ENCODE results near the gene ATXN3L.
"Not testable (repeated sequence)": the region's sequence is repeated elsewhere in the genome, so short reads cannot be mapped to it uniquely, and the experiment has no call there.

ATXN3L gene

DNA sequence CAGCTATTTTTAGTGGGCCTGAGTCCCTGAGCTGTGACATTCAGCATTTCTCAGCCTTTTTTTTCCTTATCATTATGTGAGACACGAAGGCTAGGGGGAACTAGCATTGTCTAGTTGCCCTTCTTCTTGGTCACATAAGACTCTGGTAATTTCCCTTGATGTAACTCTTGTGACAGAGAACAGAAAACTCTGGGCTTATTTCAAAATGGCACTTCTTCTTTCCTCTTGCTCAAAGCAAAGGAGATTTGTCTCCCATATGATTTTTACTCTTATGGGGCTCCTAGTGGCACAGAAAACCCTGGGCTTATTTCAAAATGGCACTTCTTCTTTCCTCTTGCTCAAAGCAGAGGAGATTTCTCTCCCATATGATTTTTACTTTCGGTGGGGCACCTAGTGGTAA, 14.7 kb downstream of the ATXN3L start:
- no peak for DNase-seq (ENCODE audit: low spot score)

DNA sequence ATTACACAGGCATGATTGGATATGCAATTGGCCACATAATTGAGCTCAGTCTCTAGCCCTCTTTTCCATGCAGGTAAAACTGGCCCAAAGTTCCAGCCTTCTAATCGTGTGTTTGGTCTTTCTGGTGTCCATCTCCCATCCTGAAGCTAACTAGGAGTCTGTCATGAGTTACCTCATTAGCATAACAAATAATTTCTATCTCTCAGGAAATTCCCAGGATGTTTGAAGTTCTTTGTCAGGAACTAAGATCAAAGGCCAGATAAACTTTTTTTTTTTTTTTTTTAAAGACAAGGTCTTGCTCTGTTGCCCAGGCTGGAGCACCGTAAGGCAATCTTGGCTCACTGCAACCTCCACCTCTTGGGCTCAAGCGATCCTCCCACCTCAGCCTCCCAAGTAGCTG, 15.8 kb downstream of the ATXN3L start:
- DNase-seq (ENCODE audit: low spot score), result no peak

- DNase-seq (ENCODE audit: low spot score), result not testable (repeated sequence)
Observed at GRCh38 chrX:13303248-13303647, 16.6 kb downstream of the ATXN3L start.

- no peak for DNase-seq (ENCODE audit: low spot score)
Observed at GRCh38 chrX:13298836-13299235, 21.0 kb downstream of the ATXN3L start.

- DNase-seq (ENCODE audit: low spot score), result no peak
Observed at GRCh38 chrX:13295841-13296240, 24.0 kb downstream of the ATXN3L start.

- no peak for DNase-seq (ENCODE audit: low spot score)
Observed at GRCh38 chrX:13293700-13294099, 26.2 kb downstream of the ATXN3L start.

DNA sequence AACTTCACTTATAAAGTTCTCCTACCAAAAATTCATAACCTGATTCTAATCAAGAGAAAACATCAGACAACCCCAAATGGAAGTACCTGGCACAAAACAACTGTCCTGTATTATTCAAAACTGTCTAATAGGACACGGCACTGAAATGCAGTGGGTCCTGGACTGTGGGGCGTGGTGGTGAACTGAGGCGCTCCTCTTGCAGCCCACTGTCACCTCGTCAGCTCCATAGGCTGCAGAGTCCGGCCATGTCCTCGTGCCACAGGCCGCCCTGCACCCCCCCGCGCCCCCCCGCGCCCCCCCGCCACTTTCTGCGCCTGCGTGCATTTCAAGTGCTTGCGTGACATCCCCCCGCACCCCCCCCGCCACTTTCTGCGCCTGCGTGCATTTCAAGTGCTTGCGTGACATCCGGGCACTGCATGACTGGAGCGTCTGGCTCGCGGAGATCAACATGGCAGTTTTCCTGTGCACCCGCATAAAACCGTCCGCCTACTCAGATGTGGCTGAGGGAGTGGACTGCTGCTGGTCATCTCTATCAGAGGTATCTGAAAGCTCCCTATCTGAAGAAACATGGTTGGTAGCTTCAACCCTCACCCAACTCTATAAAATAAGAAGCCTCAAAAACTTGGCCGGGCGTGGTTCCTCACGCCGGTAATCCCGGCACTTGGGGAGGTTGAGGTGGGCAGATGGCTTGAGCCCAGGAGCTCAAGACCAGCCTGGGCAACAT, 28.8 kb downstream of the ATXN3L start:
- DNase-seq (ENCODE audit: low spot score), result no peak

- DNase-seq (ENCODE audit: low spot score), result no peak
Observed at GRCh38 chrX:13288671-13289070, 31.2 kb downstream of the ATXN3L start.

DNA sequence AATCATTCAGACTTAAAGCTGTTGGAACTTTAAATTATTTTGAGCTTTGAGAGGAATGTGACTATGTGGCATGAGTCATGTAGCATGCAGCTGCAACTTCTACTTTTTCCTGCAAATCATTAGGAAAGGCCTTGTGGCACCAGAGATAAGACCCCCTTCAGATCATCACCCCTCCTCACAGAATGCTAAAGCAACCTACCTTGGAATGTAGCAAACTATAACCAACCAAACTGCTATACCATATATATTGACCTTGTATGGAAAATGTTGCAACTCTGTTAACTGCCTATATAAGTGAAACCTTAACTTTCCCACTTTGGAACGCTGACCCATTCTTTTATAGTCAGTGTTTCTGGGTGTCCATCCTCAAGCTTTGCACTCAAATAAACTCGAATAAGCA, 32.0 kb downstream of the ATXN3L start:
- no peak for DNase-seq (ENCODE audit: low spot score)

GRCh38 chrX:13285693-13286092, 34.2 kb downstream of the ATXN3L start:
- DNase-seq (ENCODE audit: low spot score), result no peak

- no peak for DNase-seq (ENCODE audit: low spot score)
Observed at GRCh38 chrX:13285229-13285628, 34.6 kb downstream of the ATXN3L start.

DNA sequence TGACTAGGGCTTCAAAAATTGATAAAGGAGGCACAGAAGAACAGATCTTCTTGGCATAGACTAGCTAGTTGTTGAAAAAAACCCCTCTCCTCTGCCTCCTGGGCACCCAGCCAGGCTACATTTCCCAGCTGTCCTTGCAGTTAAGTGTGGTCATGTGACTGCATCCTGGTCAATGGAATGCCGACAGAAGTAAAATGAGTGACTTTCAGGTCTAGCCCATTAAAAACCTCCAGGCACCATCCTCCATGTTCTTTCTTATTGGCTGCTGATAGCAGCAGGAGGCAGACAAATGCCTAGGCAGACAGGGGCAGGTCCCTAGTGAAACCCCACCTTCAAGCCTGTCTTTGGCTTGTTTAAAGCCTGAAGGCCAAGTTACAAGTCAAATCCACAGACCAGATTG, 35.3 kb downstream of the ATXN3L start:
- no peak for DNase-seq (ENCODE audit: low spot score)

DNA sequence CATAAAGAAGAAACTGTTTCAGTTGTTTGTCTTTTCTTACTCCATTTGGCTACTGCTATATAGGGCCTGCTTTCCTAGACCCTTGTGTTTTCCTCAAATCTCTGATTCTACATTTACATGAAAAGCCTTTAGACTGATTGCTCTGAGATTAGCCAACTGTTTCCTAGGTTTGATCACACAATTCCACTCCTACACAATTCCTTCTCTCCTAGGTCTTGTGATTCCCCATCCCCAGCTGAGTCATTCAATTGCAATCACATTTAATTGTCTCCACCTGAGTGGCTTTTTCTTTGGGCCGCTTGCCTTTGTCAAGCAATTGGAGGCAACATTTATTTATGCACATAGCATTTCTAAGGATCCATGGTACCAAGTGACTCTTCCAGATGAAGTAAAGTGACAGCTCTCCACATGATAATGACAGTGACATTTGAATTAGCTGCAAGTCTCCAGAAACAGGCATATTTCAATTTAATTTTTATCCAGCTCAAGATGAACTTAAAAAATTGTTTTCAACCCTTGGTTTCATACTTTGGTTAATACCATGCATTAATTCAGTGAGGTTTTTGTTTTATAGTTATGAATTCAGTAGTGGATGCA, 35.8 kb downstream of the ATXN3L start:
- DNase-seq (ENCODE audit: low spot score), result no peak

- DNase-seq (ENCODE audit: low spot score), result no peak
Observed at GRCh38 chrX:13283512-13283911, 36.3 kb downstream of the ATXN3L start.

DNA sequence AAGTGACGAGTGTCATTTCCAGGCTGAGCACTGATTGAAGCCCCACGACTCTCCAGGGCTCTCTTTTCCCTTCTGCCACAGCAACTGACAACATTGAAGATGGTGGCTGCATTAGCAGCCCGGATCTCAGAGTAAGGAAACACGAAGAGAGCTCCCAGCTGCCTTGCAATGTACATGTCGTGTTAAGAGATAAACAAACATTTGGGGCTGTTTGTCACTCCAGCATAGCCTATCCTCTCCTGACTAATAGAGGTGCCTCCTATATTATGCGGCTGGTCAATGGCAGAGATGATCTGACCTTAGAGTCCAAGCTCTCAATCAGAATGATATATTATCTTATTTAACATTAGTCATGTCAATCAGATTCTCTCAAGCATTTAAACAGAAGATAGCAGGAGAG, 38.6 kb downstream of the ATXN3L start:
- DNase-seq (ENCODE audit: low spot score), result no peak

DNA sequence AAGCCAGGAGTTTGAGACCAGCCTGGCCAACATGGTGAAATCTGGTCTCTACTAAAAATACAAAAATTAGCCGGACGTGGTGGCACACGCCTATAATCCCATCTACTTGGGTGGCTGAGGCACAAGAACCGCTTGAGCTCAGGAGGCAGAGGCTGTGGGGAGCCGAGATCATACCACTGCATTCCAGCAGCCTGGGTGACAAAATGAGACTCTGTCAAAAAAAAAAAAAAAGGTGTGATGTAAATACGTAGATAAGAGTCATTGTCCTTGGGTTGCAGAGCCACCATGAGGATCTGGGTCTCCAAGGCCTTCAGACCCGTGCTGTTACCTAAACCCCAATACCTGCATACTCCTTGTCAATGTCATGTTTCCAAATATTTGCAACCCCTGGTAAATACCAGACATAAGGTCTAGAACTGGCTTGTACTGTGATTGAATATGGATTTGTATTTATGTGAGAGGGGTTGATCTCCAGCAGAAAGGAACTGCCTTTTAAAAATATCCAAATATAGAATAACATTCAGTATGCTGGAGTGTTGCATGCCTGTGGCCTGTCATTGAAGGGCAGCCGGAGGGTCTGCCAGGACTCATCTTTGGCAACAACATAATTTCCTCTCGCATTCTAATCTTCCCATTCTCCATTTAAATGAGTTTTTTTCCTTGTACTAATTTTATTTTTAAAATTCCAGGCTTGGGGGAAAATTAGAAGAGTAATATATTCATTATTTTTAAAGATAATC, 40.4 kb downstream of the ATXN3L start:
- no peak for DNase-seq (ENCODE audit: low spot score)

GRCh38 chrX:13277539-13277938, 42.3 kb downstream of the ATXN3L start:
- DNase-seq (ENCODE audit: low spot score), result no peak

GRCh38 chrX:13276991-13277390, 42.9 kb downstream of the ATXN3L start:
- DNase-seq (ENCODE audit: low spot score), result no peak

DNA sequence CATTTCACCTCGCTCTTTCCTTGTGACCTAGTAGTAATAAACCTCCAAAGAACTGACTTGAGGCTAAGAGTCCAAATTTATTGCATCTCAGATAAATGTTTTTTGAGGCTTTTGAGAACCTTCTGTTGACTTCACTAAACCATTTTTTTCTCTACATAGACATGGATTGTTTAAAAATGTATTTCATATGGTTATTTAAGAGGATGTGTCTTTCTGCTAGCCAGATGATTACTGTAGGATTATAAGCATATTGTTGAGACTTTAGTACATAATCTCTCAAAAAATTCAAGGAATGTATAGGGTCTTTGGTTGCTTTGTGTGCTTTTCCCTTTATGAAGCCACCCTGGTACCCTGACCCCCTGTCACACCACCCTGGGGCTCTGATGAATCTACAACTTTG, 44.8 kb downstream of the ATXN3L start:
- no peak for DNase-seq (ENCODE audit: low spot score)

DNA sequence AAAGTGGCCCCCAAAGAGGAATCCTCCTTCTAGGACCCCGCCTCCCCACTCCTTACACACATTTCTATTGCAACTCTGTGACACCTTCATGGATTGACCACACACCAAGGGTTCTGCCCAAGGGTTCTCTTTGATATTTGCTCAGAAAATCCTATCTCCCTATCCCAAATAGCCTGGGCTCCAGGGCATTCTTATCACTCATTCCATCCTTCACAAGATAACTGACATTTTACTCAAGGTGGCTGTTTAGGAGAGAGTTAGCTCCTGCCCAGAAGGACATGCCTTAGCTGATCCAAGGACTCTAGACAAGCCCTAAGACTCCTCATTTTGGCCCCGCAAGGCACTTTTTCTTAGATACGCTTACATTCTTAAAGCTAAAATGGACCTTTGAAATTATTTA, 47.4 kb downstream of the ATXN3L start:
- no peak for DNase-seq (ENCODE audit: low spot score)

DNA sequence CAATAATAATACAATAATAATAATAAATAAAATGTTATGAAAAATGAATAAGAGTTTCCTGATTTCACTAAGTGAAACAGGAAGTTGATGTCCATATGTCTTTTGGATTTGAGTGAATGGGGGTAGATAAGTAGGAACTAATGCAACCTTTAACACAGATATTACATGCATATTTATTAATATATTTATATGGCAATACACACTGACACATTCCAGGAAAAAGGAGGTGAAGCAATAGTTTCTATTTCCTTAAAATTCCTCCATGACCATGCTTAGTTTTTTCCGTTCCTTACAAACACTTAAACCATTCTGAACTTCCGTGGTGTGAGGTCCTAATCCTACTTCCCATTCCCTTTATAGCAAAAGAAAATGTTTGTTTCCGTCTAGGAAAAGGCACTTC, 48.3 kb downstream of the ATXN3L start:
- DNase-seq (ENCODE audit: low spot score), result no peak

GRCh38 chrX:13270360-13270759, 49.5 kb downstream of the ATXN3L start:
- DNase-seq (ENCODE audit: low spot score), result no peak

DNA sequence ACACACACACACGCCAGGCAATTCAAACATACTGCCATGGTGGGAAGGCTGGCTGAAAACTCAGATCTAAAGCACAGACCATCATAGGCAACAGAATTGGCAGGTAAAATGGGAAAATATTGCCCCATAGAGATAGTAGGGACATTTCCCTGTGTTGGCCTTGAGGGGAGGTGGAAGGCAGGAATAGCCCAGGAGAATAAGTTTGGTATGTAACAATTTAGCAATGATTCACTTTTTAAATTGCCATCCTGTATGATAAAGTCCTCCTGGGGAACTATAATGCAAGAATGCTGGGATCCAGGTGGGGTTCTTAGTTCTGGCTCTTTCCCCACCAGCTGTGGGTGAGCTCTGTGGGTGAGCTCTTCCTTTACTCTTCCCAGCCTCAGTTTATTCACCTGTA, 51.0 kb downstream of the ATXN3L start:
- no peak for DNase-seq (ENCODE audit: low spot score)
